HFF-Myc (cell line): ENCODE data around the gene TTC22.

ENCODE experiments used
- DNase-seq: peaks from one replicate; pipeline ENCODE4 v3.0.0-alpha.2; 2011; ENCODE audit warnings: low read depth; ENCODE audit errors: extremely low read depth
- H3K4me3 ChIP-seq: replicated peaks from 2 replicates; pipeline ENCODE4 v1.5.1; 2011; ENCODE audit warnings: low read depth, mild to moderate bottlenecking, control low read depth, low read length
- TF ChIP-seq, protein P1 (sequence below): IDR thresholded peaks from 2 replicates; pipeline ENCODE4 v1.5.1; 2012; ENCODE audit warnings: mild to moderate bottlenecking, low read depth, low read length, control low read depth; ENCODE audit errors: missing control alignments

Gene TTC22

GRCh38 chr1:54764133-54764921, 36.8 kb downstream of the TTC22 start, which contains the start of gene PARS2:
Gene PARS2, minus strand, starts transcription at chr1:54764523. Its CDS starts 5,362 bp downstream, at chr1:54759161.
- TF ChIP-seq, protein P1, sequence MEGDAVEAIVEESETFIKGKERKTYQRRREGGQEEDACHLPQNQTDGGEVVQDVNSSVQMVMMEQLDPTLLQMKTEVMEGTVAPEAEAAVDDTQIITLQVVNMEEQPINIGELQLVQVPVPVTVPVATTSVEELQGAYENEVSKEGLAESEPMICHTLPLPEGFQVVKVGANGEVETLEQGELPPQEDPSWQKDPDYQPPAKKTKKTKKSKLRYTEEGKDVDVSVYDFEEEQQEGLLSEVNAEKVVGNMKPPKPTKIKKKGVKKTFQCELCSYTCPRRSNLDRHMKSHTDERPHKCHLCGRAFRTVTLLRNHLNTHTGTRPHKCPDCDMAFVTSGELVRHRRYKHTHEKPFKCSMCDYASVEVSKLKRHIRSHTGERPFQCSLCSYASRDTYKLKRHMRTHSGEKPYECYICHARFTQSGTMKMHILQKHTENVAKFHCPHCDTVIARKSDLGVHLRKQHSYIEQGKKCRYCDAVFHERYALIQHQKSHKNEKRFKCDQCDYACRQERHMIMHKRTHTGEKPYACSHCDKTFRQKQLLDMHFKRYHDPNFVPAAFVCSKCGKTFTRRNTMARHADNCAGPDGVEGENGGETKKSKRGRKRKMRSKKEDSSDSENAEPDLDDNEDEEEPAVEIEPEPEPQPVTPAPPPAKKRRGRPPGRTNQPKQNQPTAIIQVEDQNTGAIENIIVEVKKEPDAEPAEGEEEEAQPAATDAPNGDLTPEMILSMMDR, result no peak
- peak within 1 kb of the TSS; percentile 79 for H3K4me3 ChIP-seq
- DNase-seq, result peak; percentile 99

- DNase-seq, result no peak
- TF ChIP-seq, protein P1, result no peak
- H3K4me3 ChIP-seq, result peak overlapping the region; percentile 79
These were observed 37.3 kb downstream of the TTC22 start for GRCh38 chr1:54763816-54764132.

- no peak overlapping the region for H3K4me3 ChIP-seq
- TF ChIP-seq, protein P1, result no peak
- no peak for DNase-seq
These were observed 42.3 kb downstream of the TTC22 start for GRCh38 chr1:54758678-54759348.

DNA sequence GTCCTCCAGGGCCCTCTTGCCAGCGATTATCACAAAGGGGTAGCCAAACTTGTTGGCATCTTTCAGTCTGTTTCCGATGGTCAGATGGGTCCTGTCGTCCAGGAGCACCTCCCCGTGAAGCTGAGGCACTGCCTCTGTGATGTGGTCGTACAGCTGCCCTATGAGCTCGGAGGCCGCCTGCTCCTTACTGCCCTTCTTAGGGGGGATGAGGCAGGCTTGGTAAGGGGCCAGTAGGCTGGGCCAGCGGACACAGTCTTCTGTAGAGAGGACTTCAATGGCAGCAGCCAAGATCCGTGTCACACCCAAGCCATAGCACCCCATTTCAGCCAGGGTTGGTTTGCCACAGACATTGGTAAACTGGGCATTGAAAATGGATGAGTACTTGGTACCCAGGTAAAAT, 43.3 kb downstream of the TTC22 start:
- H3K4me3 ChIP-seq, result no peak overlapping the region
- TF ChIP-seq, protein P1, result no peak
- no peak for DNase-seq

GRCh38 chr1:54754486-54755285, 46.4 kb downstream of the TTC22 start:
- no peak overlapping the region for H3K4me3 ChIP-seq
- no peak for DNase-seq
- TF ChIP-seq, protein P1, result no peak

- H3K4me3 ChIP-seq, result no peak overlapping the region
- DNase-seq, result no peak
- TF ChIP-seq, protein P1, result no peak
These were observed 47.1 kb downstream of the TTC22 start for GRCh38 chr1:54754045-54754444.
